Smooth muscle cell of the umbilical artery (primary cell): ENCODE data around the gene SCFD2. TPM values are rescaled to one million over a fixed set of nuclear protein-coding genes. Genes with fewer than 3 reads are reported as not detected.

Experiments
- total RNA-seq: library from RNA; depleted of rRNA; stranded (reverse); fragments of >200 nt; gene quantifications from 2 replicates; pipeline ENCODE4 v1.2.3, GENCODE V29; 2014

Gene SCFD2
- total RNA-seq, result 31.5 and 51.7 TPM in 2 replicates

GRCh38 chr4:53365486-53366300 is at the start of gene SCFD2:
Gene SCFD2 (minus strand): TSS chr4:53366061.

GRCh38 chr4:53377319-53378170 is 11.7 kb upstream of the SCFD2 start, which contains the start of gene FIP1L1:
Gene FIP1L1 (plus strand): TSS chr4:53377641. CDS start chr4:53377839, 198 bp downstream.

DNA sequence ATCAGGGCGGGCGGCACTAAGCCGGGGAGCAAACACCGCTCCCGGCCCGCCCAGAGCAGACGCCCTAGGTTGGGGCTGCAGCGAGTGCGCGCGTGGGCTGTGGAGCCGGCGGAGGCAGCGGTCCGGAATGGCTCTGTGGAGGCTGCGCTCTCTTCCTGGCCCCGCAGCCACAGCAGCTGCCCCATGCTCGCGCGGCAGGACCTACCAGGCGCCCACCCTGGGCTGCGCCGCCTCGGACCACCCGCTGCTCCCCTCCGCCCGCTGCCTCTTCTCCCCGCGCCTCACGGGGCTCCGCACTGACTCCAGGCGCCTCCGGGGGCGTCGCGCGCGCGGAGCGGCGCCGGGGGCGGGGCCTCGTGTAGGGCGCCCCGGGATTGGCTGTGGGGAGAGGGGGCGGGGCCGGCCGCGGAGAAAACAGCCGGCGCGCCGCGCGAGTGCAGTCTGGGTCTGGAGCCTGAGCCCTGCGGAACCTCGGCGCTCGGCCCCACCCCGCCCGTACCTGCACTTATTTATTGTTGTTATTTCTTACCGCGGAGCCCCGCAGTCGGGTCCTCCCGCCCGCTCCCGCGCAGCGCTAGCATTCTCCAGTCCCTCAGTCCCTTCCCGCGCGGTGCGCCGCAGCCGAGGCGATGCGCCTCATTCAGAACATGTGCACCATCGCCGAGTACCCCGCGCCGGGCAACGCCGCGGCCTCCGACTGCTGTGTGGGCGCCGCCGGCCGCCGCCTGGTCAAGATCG is 503.8 kb downstream of the SCFD2 start, which contains the start of gene RASL11B:
Gene RASL11B, plus strand, starts transcription at position 439 of the 738 bp plus-strand sequence. Its CDS starts 191 bp downstream, at position 630.

Other genes starting within 250 kb of the SCFD2 start
- 66.5 and 69.3 TPM in 2 replicates for gene FIP1L1, start 11.6 kb upstream of the SCFD2 start, total RNA-seq
- gene LNX1, start 225.4 kb upstream of the SCFD2 start, total RNA-seq, result 2.0 and 4.5 TPM in 2 replicates